Measurements from ENCODE around the gene NSFL1C.

Gene NSFL1C

GRCh38 chr20:1466211-1467081, at the start of gene NSFL1C:
Gene NSFL1C, minus strand, starts transcription at chr20:1466849. Its CDS starts 25 bp downstream, at chr20:1466824.
- DNase-seq (ENCODE audit: low read depth): peak; percentile 76
- H3K4me3 ChIP-seq (ENCODE audit: low read depth, low read length): peak within 1 kb of the TSS; percentile 89
- TF ChIP-seq, protein P1, sequence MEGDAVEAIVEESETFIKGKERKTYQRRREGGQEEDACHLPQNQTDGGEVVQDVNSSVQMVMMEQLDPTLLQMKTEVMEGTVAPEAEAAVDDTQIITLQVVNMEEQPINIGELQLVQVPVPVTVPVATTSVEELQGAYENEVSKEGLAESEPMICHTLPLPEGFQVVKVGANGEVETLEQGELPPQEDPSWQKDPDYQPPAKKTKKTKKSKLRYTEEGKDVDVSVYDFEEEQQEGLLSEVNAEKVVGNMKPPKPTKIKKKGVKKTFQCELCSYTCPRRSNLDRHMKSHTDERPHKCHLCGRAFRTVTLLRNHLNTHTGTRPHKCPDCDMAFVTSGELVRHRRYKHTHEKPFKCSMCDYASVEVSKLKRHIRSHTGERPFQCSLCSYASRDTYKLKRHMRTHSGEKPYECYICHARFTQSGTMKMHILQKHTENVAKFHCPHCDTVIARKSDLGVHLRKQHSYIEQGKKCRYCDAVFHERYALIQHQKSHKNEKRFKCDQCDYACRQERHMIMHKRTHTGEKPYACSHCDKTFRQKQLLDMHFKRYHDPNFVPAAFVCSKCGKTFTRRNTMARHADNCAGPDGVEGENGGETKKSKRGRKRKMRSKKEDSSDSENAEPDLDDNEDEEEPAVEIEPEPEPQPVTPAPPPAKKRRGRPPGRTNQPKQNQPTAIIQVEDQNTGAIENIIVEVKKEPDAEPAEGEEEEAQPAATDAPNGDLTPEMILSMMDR (IDR thresholded peaks at IDR 0.05; ENCODE audit: control insufficient read depth, extremely low read depth, insufficient read depth): peak; percentile 97

DNA sequence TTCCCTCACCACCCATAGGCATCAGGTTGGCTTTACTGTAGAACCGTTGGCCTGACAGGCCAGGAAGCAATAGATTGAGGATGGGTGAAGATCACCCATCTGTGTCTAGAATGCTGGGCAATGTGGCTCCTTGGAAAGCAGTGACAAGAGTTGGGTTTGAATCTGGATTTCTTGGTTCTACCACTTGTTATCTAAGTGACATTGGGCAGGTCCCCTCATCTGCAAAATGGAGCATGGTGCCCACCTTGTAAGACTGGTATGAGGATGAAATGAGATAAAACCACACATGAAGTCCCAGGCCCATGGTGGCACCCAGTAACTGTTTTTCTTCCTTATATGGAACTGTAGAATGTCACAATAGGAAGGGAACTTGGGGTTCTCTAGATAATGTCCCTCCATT, 47.2 kb upstream of the NSFL1C start:
- DNase-seq (ENCODE audit: low read depth): no peak
- TF ChIP-seq, protein P1 (IDR thresholded peaks at IDR 0.05; ENCODE audit: control insufficient read depth, extremely low read depth, insufficient read depth): no peak
- H3K4me3 ChIP-seq (ENCODE audit: low read depth, low read length): no peak overlapping the region

DNA sequence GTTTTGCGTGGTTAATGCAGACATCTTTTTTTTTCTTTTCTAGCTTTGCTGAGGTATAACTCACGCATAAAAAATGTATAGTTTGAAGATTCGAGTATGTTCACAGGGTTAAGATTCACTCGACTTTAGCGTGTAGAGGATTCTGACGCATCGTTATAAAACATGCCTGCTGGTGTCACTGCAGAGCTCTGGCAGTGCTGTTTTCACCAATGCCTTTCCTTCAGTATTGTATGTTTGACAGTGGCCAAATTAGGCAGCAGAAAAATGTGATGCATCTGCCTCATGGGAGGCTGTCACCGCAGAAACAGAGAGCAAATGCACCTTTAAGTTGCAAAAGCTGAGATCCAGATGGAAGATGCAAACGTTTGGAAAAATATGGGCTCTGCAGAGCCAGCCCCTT, 42.6 kb upstream of the NSFL1C start:
- no peak overlapping the region for H3K4me3 ChIP-seq (ENCODE audit: low read depth, low read length)
- TF ChIP-seq, protein P1 (IDR thresholded peaks at IDR 0.05; ENCODE audit: control insufficient read depth, extremely low read depth, insufficient read depth): peak; percentile 81
- peak; percentile 8 for DNase-seq (ENCODE audit: low read depth)

DNA sequence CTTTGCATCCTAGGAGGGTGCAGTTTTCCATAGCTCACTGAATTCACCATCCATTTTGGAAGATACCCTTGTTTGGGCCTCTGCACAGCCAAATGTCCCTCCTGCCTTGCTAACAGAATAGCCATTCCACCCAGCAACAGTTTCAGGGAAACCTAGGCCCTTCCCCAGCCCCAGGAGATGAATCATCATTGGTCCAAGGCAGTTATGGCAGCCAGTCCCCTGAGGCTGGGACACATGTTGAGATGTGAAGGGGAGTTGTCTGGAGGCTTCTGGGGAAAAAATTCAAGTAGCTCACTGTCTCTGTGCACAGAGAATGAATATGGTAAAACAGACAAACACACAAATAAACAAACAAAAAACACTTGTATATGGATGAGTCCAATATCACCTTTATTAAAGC, 41.9 kb upstream of the NSFL1C start:
- DNase-seq (ENCODE audit: low read depth): no peak
- TF ChIP-seq, protein P1 (IDR thresholded peaks at IDR 0.05; ENCODE audit: control insufficient read depth, extremely low read depth, insufficient read depth): no peak
- no peak overlapping the region for H3K4me3 ChIP-seq (ENCODE audit: low read depth, low read length)

DNA sequence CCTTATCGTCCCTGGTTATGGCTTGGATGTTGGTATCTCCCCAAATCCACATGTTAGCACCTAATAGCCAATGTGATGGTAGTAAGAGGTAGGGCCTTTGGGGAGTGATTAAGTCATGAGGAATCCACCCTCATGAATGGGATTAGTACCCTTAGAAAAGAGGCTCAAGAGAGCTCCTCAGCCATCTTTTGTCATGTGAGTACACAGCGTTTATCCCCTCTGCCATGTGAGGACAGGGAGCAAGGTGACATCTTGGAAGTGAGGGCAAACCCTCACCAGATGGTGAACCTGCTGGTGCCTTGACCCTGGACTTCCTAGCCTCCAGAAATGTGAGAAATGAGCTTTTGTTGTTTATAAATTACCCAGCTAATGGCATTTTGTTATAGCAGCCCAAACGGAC, 40.6 kb upstream of the NSFL1C start:
- DNase-seq (ENCODE audit: low read depth): no peak
- TF ChIP-seq, protein P1 (IDR thresholded peaks at IDR 0.05; ENCODE audit: control insufficient read depth, extremely low read depth, insufficient read depth): no peak
- no peak overlapping the region for H3K4me3 ChIP-seq (ENCODE audit: low read depth, low read length)

DNA sequence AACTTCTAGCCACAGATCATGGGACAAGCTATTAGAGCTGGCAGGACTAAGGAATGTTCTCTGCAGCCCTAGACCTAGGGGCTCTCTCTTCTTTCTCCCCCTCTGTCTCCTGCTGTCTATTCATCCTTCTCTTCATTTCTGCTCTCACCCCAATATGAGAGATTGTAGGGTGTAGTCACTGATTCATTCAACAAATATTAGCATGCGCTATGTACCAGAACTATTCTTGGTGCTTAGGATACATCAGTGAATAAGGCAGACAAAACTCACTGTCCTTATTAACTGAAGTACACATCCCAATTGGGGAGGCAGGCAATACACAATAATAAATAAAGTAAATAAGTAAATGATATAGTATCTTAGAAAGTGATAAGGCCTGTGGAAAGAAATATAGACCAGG, 39.2 kb upstream of the NSFL1C start:
- no peak for DNase-seq (ENCODE audit: low read depth)
- TF ChIP-seq, protein P1 (IDR thresholded peaks at IDR 0.05; ENCODE audit: control insufficient read depth, extremely low read depth, insufficient read depth): no peak

More for the DNA sequence above, 39.2 kb upstream of the NSFL1C start:
- no peak overlapping the region for H3K4me3 ChIP-seq (ENCODE audit: low read depth, low read length)
